ENCODE measurements around the gene ZNF33B.
"Not testable (repeated sequence)": the region's sequence is repeated elsewhere in the genome, so short reads cannot be mapped to it uniquely, and the experiment has no call there.

Gene ZNF33B

GRCh38 chr10:42638055-42638820, at the start of gene ZNF33B:
Gene ZNF33B (minus strand): TSS chr10:42638570. CDS start chr10:42636928, 1,642 bp downstream.
- DNase-seq (ENCODE audit: extremely low read depth, low read depth): peak; percentile 86
- no peak for TF ChIP-seq CTCF (IDR thresholded peaks at IDR 0.05; ENCODE audit: low read depth, low read length, missing control alignments)
- peak within 1 kb of the TSS; percentile 82 for H3K4me3 ChIP-seq (replicated peaks; ENCODE audit: low read depth, low read length)

DNA sequence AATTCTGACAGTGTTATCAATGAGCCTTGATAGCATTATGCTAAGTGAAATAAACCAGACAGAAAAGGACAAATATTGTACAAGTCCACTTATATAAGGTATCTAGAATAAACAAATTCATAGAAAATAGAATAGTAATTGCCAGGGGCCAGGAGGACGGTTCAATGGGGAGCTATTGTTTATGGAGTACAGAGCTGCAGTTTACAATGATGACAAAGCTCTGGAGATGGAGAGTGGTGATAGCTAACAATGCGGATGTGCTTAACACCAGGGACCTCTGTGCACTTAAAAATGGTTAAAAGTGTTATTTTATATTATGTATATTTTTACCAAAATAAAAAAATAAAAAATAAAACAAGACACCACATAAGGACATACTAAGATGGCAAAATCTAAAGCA, 46.1 kb upstream of the ZNF33B start:
- no peak for DNase-seq (ENCODE audit: extremely low read depth, low read depth)
- TF ChIP-seq CTCF (IDR thresholded peaks at IDR 0.05; ENCODE audit: low read depth, low read length, missing control alignments): no peak
- no peak overlapping the region for H3K4me3 ChIP-seq (replicated peaks; ENCODE audit: low read depth, low read length)

DNA sequence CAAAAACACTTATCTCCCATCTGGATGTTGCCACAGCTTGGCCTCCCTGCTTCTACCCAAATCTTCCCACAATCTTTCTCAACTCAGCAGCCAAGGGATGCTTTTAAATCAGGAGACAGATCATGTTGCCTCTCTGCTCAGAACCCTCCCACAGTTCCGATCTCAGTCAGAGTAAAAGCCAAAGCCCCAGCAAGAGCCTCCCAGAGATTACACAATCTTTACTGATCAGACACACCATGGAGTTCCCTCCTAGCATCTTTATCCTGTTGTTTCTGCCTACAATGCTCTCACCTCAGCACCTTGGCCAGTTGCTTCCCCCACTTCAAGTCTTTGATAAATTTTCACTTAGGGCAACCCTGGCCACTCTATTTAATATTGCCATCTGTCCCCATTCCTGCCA, 41.9 kb upstream of the ZNF33B start:
- no peak for DNase-seq (ENCODE audit: extremely low read depth, low read depth)
- H3K4me3 ChIP-seq (replicated peaks; ENCODE audit: low read depth, low read length): no peak overlapping the region
- no peak for TF ChIP-seq CTCF (IDR thresholded peaks at IDR 0.05; ENCODE audit: low read depth, low read length, missing control alignments)

DNA sequence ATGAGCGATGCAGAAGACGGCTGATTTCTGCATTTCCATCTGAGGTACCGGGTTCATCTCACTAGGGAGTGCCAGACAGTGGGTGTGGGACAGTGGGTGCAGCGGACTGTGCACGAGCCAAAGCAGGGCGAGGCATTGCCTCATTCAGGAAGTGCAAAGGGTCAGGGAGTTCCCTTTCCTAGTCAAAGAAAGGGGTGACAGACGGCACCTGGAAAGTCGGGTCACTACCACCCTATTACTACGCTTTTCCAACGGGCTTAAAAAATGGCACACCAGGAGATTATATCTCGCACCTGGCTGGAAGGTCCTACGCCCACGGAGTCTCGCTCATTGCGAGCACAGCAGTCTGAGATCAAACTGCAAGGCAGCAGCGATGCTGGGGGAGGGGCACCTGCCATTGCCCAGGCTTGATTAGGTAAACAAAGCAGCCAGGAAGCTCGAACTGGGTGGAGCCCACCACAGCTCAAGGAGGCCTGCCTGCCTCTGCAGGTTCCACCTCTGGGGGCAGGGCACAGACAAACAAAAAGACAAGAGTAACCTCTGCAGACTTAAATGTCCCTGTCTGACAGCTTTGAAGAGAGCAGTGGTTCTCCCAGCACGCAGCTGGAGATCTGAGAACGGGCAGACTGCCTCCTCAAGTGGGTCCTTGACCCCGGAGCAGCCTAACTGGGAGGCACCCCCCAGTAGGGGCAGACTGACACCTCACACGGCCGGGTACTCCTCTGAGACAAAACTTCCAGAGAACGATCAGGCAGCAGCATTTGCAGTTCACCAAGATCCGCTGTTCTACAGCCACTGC, 27.0 kb upstream of the ZNF33B start:
- H3K4me3 ChIP-seq (replicated peaks; ENCODE audit: low read depth, low read length); DNase-seq (ENCODE audit: extremely low read depth, low read depth): not testable (repeated sequence)

GRCh38 chr10:42654419-42654818, 16.0 kb upstream of the ZNF33B start:
- no peak for TF ChIP-seq CTCF (IDR thresholded peaks at IDR 0.05; ENCODE audit: low read depth, low read length, missing control alignments)
- DNase-seq (ENCODE audit: extremely low read depth, low read depth): no peak
- H3K4me3 ChIP-seq (replicated peaks; ENCODE audit: low read depth, low read length): no peak overlapping the region

DNA sequence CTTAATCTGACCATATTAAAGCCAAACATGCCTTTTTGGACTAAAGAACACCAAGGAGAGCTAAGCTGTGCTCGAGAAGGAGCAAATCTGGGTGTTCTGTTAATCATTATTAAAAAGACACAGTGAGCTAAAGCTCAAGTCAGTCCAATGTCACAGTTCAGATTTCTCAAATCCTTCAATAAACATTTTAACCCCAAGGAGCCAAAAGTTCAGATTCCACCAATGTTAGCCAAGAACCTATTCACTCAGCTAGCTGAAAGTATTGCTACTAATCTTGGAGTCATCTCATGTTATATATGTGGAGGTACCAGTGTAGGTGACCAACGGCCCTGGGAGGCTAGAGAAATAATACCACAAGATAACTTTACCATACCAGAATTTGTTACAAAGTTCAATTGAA, 14.5 kb upstream of the ZNF33B start:
- TF ChIP-seq CTCF (IDR thresholded peaks at IDR 0.05; ENCODE audit: low read depth, low read length, missing control alignments): no peak
- no peak for DNase-seq (ENCODE audit: extremely low read depth, low read depth)
- no peak overlapping the region for H3K4me3 ChIP-seq (replicated peaks; ENCODE audit: low read depth, low read length)

DNA sequence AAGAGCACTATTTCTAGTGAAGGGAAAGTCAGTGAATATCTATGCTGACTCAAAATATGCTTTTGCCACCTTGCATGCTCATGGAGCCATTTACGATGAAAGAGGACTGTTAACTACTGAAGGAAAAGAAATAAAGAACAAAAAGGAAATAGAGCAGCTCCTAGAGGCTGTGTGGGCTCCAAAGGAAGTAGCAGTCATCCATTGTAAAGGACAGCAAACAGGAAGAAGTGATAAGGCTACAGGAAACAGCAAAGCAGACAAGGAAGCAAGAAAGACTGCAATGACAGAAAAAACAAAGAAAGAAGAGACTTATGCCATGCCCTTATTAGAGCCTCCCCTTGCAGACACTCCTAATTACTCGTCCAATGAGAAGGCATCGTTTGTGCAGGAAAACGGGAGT, 12.0 kb upstream of the ZNF33B start:
- TF ChIP-seq CTCF (IDR thresholded peaks at IDR 0.05; ENCODE audit: low read depth, low read length, missing control alignments): no peak
- no peak for DNase-seq (ENCODE audit: extremely low read depth, low read depth)
- H3K4me3 ChIP-seq (replicated peaks; ENCODE audit: low read depth, low read length): no peak overlapping the region

Measured in HFF-Myc (cell line).